ENCODE measurements around the gene EPS15. TPM values are rescaled to one million over a fixed set of nuclear protein-coding genes. Genes with fewer than 3 reads are reported as not detected.

EPS15 gene
- total RNA-seq, 3 donors from 2014 or later, result 83.6 to 144 (median 127) TPM

DNA sequence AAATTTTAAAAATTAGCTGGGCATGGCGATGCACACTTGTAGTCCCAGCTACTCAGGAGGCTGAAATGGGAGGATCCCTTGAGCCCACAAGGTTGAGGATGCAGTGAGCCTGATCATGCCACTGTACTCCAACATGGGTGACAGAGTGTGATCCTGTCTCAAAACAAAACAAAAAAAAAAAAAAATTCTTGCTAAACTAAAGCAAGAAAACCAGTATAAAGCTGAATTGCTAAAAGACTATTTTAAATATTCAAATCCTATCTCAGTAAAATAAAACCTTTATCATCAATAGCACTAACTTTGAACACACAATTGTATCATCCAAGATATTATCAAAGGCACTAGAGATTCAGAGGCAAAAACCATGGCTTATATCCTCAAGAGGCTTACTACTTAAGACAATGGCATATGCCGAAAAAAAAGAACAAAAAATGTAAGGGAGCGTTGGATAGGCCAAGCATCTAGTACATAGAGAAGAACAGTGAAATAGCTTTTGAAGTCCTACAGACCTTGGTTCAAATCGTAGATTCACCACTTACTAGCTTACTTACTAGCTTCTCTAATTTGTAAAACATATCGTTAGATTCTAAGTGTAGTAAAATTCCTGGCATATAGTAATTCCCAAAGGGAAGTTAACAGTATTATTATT, 3.6 kb downstream of the EPS15 start:
- Histone ChIP-seq H3K4me1 (peaks cover 0 to 5% of the 10 kb centered on the region in 2 donors), H3K36me3 (no peaks in the 10 kb centered on the region), H3K4me3 (peak overlapping the region in 1 of 3 donors; percentile 23), H3K27me3 (no peaks in the 10 kb centered on the region), H3K9me3 (no peaks in the 10 kb centered on the region), H3K27ac (peak overlapping the region; percentile 21 to 94)
- intact Hi-C loops (cut with DNase I; ENCODE audit: low total_unique reads), result no loop called here
- TF ChIP-seq, protein P1, sequence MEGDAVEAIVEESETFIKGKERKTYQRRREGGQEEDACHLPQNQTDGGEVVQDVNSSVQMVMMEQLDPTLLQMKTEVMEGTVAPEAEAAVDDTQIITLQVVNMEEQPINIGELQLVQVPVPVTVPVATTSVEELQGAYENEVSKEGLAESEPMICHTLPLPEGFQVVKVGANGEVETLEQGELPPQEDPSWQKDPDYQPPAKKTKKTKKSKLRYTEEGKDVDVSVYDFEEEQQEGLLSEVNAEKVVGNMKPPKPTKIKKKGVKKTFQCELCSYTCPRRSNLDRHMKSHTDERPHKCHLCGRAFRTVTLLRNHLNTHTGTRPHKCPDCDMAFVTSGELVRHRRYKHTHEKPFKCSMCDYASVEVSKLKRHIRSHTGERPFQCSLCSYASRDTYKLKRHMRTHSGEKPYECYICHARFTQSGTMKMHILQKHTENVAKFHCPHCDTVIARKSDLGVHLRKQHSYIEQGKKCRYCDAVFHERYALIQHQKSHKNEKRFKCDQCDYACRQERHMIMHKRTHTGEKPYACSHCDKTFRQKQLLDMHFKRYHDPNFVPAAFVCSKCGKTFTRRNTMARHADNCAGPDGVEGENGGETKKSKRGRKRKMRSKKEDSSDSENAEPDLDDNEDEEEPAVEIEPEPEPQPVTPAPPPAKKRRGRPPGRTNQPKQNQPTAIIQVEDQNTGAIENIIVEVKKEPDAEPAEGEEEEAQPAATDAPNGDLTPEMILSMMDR (IDR thresholded peaks at IDR 0.05), result no peak
- TF ChIP-seq POLR2AphosphoS5 (IDR thresholded peaks at IDR 0.05), result no peak
- no peak for TF ChIP-seq POLR2A (IDR thresholded peaks at IDR 0.05)
- DNase-seq (ENCODE audit: low spot score in 2 of 2), result no peak

DNA sequence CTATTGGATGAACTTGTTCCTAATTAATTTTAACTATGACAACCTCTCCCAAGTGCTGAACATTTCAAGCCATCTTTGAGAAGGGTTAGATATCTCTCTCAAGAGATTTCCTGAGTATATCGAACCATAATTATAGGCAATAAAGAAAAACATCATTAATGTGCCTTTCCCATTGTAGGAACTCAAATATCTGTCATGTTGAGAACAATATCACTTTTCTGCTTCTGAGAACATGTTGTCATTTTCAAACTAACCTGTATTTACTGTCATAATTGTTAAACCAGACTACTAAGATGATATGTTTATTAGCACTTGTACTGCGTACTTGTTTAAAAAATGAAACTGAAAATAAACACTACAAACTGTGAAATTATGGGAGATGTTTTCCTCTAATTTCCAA, 4.3 kb downstream of the EPS15 start:
- Histone ChIP-seq H3K9me3 (no peaks in the 10 kb centered on the region), H3K36me3 (no peaks in the 10 kb centered on the region), H3K4me1 (peaks cover 0 to 5% of the 10 kb centered on the region in 2 donors), H3K4me3 (peak overlapping the region; percentile 13 to 47 (median 16)), H3K27ac (peak overlapping the region; percentile 60 to 94), H3K27me3 (no peaks in the 10 kb centered on the region)
- no peak for DNase-seq (ENCODE audit: low spot score in 2 of 2)
- intact Hi-C loops (cut with DNase I; ENCODE audit: low total_unique reads), result no loop called here
- TF ChIP-seq, protein P1 (IDR thresholded peaks at IDR 0.05), result no peak
- TF ChIP-seq POLR2A (IDR thresholded peaks at IDR 0.05) (no peak), POLR2AphosphoS5 (IDR thresholded peaks at IDR 0.05) (no peak)

DNA sequence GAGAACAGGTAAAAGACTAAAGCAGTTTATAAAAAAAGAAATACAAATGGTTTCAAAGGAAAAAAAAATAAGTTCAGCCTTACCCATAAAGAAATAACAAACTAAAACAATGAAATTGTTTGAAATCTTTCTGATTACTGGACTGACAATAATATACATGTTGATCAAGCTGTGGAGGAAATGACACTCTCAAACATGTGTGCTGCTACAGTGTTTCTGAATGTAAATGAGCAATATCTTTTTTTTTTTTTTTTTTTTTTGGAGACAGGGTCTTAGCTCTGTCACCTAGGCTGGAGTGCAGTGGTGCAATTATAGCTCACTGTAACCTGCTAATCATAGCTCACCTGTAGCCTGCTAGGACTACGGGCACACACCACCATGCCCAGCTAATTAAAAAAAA, 6.5 kb downstream of the EPS15 start:
- no peaks in the 10 kb centered on the region for H3K27me3 ChIP-seq
- H3K36me3 ChIP-seq, result no peaks in the 10 kb centered on the region
- H3K27ac ChIP-seq, result no peak overlapping the region
- intact Hi-C loops (cut with DNase I; ENCODE audit: low total_unique reads), result no loop called here
- no peaks in the 10 kb centered on the region for H3K9me3 ChIP-seq
- DNase-seq (ENCODE audit: low spot score in 2 of 2), result no peak
- TF ChIP-seq POLR2AphosphoS5 (IDR thresholded peaks at IDR 0.05), result no peak
- TF ChIP-seq, protein P1 (IDR thresholded peaks at IDR 0.05), result no peak
- TF ChIP-seq POLR2A (IDR thresholded peaks at IDR 0.05), result no peak
- H3K4me1 ChIP-seq, result peaks cover 0 to 5% of the 10 kb centered on the region in 2 donors
- H3K4me3 ChIP-seq, result no peak overlapping the region

DNA sequence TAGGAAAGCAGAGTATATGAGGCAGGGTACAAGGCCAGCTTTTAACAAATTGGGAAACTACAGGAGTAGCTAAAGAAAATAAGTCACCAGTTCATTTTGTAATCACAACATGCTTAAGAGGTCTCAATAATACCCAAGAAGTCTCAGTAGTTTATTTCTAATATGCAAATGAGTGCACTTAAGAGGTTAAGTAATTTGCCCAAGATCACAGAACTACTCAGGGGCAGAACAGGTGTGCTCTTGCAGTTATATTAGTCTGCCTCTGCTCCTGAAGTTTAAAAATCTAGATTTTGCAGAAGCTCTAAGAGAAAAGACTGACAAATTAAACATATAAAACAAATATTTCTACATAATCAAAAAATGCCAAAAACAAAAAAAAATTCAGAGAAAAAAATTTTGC, 6.9 kb downstream of the EPS15 start:
- H3K4me3 ChIP-seq, result no peak overlapping the region
- TF ChIP-seq POLR2AphosphoS5 (IDR thresholded peaks at IDR 0.05) (no peak), POLR2A (IDR thresholded peaks at IDR 0.05) (no peak)
- TF ChIP-seq, protein P1 (IDR thresholded peaks at IDR 0.05), result no peak
- H3K27me3 ChIP-seq, result no peaks in the 10 kb centered on the region
- H3K27ac ChIP-seq, result no peak overlapping the region
- H3K9me3 ChIP-seq, result no peaks in the 10 kb centered on the region
- peaks cover 0 to 2% of the 10 kb centered on the region in 2 donors for H3K4me1 ChIP-seq
- no peak for DNase-seq (ENCODE audit: low spot score in 2 of 2)
- intact Hi-C loops (cut with DNase I; ENCODE audit: low total_unique reads), result no loop called here
- H3K36me3 ChIP-seq, result no peaks in the 10 kb centered on the region

DNA sequence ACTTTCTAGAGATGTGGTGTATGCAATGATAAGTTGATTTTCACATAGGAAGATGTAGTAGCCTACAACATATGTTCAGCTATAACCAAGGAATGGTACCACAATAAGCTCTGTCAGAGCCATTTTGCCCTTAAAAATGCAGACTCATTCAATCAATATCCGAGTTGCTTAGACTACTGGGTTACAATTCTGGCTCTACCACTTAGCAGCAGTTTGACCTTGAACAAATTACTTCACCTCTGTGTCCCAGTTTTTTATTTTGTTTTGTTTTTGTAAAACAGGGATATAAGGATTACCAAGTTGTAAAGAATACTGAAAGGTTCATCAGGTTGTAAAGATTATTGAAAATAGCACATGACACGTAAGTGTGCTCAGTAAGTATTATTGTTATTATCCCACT, 9.3 kb downstream of the EPS15 start:
- no peak overlapping the region for H3K27ac ChIP-seq
- H3K4me3 ChIP-seq, result no peak overlapping the region
- no peaks in the 10 kb centered on the region for H3K4me1 ChIP-seq
- intact Hi-C loops (cut with DNase I; ENCODE audit: low total_unique reads), result no loop called here
- H3K36me3 ChIP-seq, result no peaks in the 10 kb centered on the region
- no peak for DNase-seq (ENCODE audit: low spot score in 2 of 2)
- H3K27me3 ChIP-seq, result no peaks in the 10 kb centered on the region
- H3K9me3 ChIP-seq, result no peaks in the 10 kb centered on the region
- TF ChIP-seq POLR2A (IDR thresholded peaks at IDR 0.05) (no peak), POLR2AphosphoS5 (IDR thresholded peaks at IDR 0.05) (no peak)
- TF ChIP-seq, protein P1 (IDR thresholded peaks at IDR 0.05), result no peak
